Glomerular visceral epithelial cell (primary cell): ENCODE results near the gene MSLN.
"Not testable (repeated sequence)": the region's sequence is repeated elsewhere in the genome, so short reads cannot be mapped to it uniquely, and the experiment has no call there.

Experiments
- DNase-seq: peaks from one replicate; pipeline ENCODE4 v3.0.0-alpha.2; 2016; ENCODE audit errors: extremely low spot score

Gene MSLN

DNA sequence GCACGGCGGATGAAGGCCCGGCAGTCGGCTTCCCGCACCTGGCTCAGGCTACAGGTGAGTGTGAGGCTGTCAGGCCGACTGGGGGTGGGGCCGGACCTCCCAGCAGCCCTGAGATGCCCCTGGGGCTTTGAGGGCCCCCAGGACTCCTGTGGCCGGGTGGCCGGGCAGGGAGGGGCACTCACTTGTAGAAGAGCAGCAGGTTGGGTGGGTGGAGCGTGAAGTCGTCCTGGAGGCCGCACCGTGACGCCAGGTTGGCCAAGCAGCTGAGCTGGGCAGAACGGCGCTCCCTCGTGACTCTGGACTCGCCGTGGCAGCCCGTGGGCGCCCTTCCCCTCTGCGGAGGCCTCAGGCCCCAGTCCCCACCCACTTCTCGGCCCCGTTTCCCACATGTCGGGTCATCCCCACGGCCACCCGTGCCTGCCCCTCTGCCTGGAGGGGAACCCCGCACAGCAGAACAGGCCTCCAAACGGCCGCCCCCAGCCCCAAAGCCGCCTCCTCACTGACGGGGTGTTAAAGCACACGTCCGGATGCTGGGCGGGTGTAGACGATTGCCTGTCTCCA, 14.8 kb downstream of the MSLN start:
- no peak for DNase-seq

- DNase-seq: not testable (repeated sequence)
Measured at GRCh38 chr16:776298-776697, 15.8 kb downstream of the MSLN start.

DNA sequence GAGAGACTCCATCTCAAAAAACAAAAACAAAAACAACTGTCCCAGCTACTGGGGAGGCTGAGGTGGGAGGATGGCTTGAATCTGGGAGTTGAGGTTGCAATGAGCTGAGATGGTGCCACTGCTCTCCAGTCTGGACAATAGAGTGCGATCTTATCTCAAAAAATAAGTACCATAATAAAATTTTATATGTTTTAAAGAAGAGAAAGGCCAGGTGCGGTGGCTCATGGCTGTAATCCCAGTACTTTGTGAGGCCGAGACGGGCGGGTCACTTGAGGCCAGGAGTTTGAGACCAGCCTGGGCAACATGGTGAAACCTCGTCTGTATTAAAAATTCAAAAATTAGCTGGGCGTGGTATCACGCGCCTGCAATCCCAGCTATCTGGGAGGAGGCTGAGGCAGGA, 16.3 kb downstream of the MSLN start:
- DNase-seq: no peak

DNA sequence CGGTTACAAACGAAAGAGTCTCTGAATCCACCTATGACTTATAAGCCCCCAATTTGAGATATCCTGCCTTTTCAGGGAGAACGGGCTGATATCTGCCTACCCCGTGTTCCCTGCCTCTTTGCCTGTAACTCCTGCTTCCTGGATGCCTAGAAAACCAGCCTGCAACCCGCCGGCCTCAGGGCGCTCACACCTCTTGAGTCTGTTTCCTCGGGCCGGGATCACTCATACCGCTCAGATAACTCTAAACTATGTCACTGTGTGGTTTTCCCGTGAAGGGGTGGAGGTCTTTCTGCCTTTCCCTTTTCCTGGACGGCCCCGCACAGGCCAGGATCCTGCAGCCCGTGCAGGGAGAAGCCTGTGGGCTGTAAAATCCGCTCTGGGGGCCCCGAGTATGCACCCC, 17.3 kb downstream of the MSLN start:
- peak; percentile 50 for DNase-seq

DNA sequence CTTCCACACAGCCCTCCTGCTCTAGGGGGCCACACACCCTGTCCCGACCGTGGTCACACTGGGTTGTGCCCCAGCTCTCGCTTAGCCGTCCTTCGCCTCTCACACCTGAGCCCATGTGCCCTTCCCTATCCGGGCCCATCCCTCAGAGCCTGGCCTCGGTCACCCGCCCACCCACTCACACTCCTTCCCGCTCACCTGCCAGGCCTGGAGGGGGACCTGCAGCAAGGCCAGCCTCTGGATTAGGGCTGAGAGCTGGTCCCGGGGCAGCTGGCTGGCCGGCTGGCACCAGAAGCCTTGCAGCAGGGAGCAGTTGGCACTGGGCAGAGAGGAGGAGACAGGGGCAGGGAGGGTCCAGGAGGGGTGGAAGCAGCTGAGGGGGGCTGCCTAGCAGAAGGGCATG, 17.9 kb downstream of the MSLN start:
- no peak for DNase-seq

GRCh38 chr16:778909-779527, 18.5 kb downstream of the MSLN start:
- DNase-seq: no peak

- DNase-seq: no peak
Measured at GRCh38 chr16:779561-779960, 19.0 kb downstream of the MSLN start.

DNA sequence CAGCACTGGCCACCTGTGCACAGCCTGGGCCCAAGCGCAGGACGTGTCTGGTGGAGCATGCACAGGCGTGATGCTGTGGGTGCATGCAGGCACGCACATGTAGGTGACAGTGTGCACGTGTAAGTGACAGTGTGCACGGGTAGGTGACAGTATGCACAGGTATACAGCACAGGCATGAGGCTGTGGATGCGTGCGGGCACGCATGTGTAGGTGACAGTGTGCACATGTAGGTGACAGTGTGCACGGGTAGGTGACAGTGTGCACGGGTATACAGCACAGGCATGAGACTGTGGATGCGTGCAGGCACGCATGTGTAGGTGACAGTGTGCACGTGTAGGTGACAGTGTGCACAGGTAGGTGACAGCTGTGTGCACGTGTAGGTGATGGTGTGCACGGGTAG, 19.8 kb downstream of the MSLN start:
- no peak for DNase-seq

- DNase-seq: no peak
Measured at GRCh38 chr16:781346-782010, 20.9 kb downstream of the MSLN start.

- DNase-seq: no peak
Measured at GRCh38 chr16:782258-782657, 21.7 kb downstream of the MSLN start.

DNA sequence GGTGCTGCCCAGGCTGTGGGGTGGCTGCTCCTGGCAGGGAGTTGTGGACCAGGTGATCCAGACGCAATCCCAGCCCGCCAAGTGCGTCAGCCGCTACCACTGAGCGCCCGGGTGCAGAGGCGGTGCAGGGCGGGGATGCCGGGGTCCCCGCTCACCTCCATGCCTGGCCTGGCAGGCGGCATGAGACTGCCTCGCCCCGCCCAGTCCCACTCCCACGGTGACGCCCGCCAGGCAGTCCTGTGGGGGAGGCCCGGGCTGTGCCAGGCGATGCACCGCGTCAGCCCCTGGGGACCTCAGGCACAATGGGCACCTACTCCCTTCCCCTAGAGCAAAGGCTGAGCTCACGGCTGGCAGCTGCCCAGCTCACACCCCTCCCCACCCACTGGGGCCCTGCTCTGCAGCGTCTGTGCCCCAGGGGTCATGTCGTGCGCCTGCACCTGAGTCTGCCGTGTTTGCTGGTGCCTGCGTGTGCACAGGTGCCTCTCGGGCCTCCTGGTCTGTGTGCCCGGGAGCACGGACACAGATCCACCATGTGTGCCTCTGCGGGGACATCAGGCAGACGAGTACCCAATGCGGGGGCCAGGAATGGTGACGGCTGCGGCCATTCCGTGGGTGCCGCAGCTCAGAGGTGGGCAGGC, 22.4 kb downstream of the MSLN start:
- no peak for DNase-seq

DNA sequence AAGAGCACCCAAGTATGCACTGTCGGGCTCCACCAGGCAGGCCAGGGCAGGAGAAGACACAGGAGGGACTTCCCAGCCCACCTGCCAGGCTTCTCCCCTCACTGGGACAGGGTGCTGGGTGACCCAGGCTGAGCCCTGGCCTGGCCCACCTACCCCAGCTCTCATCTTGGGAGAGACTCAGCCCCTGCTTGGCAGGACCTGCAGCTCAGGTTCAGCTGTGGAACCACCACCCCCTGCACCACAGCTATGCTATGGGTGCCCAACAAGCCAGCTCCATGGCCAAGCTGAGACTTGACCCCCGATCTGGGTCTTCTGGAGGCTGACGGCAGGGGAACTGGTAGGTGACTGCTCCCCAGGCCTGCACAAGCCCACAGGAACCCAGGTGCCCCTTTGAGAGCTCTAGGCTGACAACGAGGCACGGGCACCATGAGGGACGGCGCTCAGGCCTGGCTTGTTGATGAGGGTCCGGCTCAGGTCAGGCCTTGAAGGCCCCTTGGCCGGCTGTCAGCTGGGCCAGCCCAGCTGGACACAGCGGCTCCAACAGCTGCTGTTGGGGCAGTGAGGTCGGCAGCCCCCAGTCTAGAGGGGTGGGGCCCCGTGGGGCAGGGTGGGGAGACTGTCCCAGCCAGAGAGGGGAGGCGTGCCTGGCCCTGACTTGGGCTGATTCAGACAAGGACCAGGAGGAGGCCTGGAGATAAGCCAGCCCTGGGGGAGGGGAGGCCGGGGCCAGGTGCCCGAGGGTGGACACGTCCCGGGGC, 23.0 kb downstream of the MSLN start:
- DNase-seq: no peak

GRCh38 chr16:784431-784830, 23.9 kb downstream of the MSLN start:
- no peak for DNase-seq

DNA sequence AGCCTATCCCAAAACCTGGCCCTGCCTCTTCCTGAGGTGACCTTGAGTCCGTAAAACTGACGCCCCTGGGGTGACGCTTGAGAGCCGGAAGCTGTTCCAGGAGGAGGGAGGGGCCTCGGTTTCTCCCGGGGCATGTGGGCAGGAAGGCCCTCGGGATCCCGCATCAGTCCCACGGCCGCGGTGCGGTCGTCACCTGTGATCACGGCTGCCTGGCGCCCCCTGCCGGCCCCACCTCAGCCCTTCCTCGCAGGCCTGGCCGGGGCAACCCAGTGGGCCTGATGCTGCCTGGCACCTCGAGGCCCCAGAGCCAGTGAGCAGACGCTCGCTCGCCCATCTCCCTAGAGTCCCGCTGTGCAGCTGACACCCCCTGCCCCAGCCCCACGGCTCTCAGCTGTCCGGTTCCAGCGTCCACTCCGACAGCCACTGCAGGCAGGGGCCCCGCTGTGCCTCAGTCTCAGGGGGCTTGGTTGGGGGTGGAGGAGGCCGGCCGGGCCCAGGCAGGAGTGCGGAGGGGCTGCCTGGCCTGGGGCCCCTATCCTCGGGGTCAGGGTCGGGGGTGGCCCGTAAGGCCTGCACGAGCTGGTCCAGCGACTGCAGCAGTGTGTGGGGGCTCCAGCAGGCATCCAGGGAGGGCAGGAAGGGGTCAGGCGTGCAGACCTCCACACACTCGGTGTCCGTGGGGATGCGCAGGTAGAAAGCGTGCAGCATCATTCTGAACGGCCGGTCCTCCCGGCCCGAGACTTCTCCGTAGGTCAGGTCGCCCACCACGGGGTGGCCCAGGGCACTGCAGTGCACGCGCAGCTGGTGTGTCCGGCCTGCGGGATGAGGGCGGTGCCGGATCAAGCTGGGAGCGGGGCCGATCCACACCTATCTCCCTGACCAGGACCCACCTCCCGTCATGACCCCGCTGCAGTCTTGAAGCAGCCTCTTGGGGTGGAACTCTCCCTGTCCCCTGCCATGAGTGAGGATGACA, 25.3 kb downstream of the MSLN start:
- peak; percentile 56 for DNase-seq

- DNase-seq: no peak
Measured at GRCh38 chr16:787321-787966, 26.9 kb downstream of the MSLN start.

- DNase-seq: no peak
Measured at GRCh38 chr16:787978-788398, 27.5 kb downstream of the MSLN start, which contains the start of gene RPUSD1. RPUSD1 (minus strand) TSS chr16:788381; CDS start chr16:787737, 644 bp downstream.

GRCh38 chr16:788399-789126, 28.0 kb downstream of the MSLN start, which contains the start of gene CHTF18:
CHTF18 (plus strand) TSS chr16:788620; CDS start chr16:788685, 65 bp downstream.
- peak; percentile 94 for DNase-seq

DNA sequence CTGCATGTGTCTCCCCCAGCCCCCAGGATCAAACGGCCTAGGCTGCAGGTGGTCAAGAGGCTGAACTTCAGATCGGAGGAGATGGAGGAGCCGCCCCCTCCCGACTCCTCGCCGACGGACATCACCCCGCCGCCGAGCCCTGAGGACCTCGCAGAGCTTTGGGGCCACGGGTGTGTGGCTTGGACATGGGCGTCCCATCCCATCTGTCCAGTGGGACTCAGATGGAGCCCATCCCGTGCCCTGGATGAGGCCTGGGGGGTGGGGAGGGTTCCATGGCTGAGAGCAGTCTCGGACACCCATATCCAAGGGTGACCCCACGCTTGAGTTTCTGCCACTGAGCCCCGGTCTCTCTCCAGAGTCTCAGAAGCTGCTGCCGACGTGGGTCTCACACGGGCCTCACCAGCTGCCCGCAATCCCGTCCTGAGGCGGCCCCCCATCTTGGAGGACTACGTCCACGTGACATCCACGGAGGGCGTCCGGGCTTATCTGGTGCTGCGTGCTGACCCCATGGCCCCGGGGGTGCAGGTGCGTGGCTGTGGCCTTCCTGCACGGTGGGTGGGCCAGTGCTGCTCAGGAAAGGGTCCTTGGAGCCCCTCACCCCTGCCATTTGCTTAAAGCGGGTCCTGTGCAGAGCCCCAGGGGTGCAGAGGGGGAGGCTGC, 28.8 kb downstream of the MSLN start:
- no peak for DNase-seq

GRCh38 chr16:790086-790485, 29.6 kb downstream of the MSLN start:
- no peak for DNase-seq
